Glutamatergic neuron (in vitro differentiated cells): ENCODE data around the gene TBC1D10B. TPM values are rescaled to one million over a fixed set of nuclear protein-coding genes. Genes with fewer than 3 reads are reported as not detected.

Experiments used
- DNase-seq: peaks from one replicate; pipeline ENCODE4 v3.0.0; 2022
- H3K27ac Mint-ChIP-seq: one replicate; pipeline ENCODE4 v1.8.0; 2020; ENCODE audit warnings: mild to moderate bottlenecking, mixed read lengths, inconsistent platforms; ENCODE audit not compliant: unreplicated experiment
- H3K27me3 Mint-ChIP-seq: one replicate; pipeline ENCODE4 v1.8.0; 2020; ENCODE audit warnings: mild to moderate bottlenecking, moderate library complexity, mixed read lengths, inconsistent platforms; ENCODE audit not compliant: unreplicated experiment
- H3K36me3 Mint-ChIP-seq: one replicate; pipeline ENCODE4 v1.8.0; 2020; ENCODE audit warnings: mild to moderate bottlenecking, mixed read lengths, inconsistent platforms; ENCODE audit not compliant: unreplicated experiment
- H3K4me1 Mint-ChIP-seq: one replicate; pipeline ENCODE4 v1.8.0; 2020; ENCODE audit warnings: mild to moderate bottlenecking, low read depth, mixed read lengths, inconsistent platforms; ENCODE audit not compliant: unreplicated experiment
- H3K4me3 Mint-ChIP-seq: one replicate; pipeline ENCODE4 v1.8.0; 2020; ENCODE audit warnings: mild to moderate bottlenecking, mixed read lengths, inconsistent platforms; ENCODE audit not compliant: unreplicated experiment
- H3K9me3 Mint-ChIP-seq: one replicate; pipeline ENCODE4 v1.8.0; 2020; ENCODE audit warnings: mild to moderate bottlenecking, moderate library complexity, mixed read lengths, inconsistent platforms; ENCODE audit not compliant: unreplicated experiment
- CTCF ChIP-seq: fragments of 200-600 bp; sonication (generic); IDR thresholded peaks from one replicate; pipeline ENCODE4 v1.5.0; 2021; ENCODE audit not compliant: partially characterized antibody, unreplicated experiment
- total RNA-seq: library from RNA; stranded (reverse); fragmentation: NEBNext Ultra II Directional; extraction: Animal tissue kit (Norgen Biotek cat#: 25700); gene quantifications from one replicate; pipeline ENCODE4 v1.2.1, GENCODE V29; 2021; ENCODE audit not compliant: unreplicated experiment

TBC1D10B gene
- total RNA-seq, 1 donor from 2014 or later = 85.2 TPM

GRCh38 chr16:30357715-30358576 is 12.3 kb downstream of the TBC1D10B start:
- H3K4me3 Mint-ChIP-seq = peak overlapping the region; percentile 48
- H3K27ac Mint-ChIP-seq = peak overlapping the region; percentile 18
- peaks cover 11% of the 10 kb centered on the region for H3K27me3 Mint-ChIP-seq
- no peak for DNase-seq
- H3K4me1 Mint-ChIP-seq = peaks cover 15% of the 10 kb centered on the region
- no peaks in the 10 kb centered on the region for H3K36me3 Mint-ChIP-seq
- H3K9me3 Mint-ChIP-seq = peaks cover 15% of the 10 kb centered on the region
- no peak for TF ChIP-seq CTCF

GRCh38 chr16:30357085-30357714 is 13.1 kb downstream of the TBC1D10B start:
- H3K4me1 Mint-ChIP-seq = peaks cover 15% of the 10 kb centered on the region
- H3K36me3 Mint-ChIP-seq = no peaks in the 10 kb centered on the region
- H3K9me3 Mint-ChIP-seq = peaks cover 15% of the 10 kb centered on the region
- H3K27ac Mint-ChIP-seq = peak overlapping the region; percentile 15
- no peak for TF ChIP-seq CTCF
- no peak for DNase-seq
- H3K4me3 Mint-ChIP-seq = peak overlapping the region; percentile 31
- H3K27me3 Mint-ChIP-seq = peaks cover 11% of the 10 kb centered on the region

- Mint-ChIP-seq H3K4me3 (peak overlapping the region; percentile 97), H3K36me3 (no peaks in the 10 kb centered on the region), H3K4me1 (peaks cover 15% of the 10 kb centered on the region), H3K27me3 (peaks cover 12% of the 10 kb centered on the region), H3K27ac (no peak overlapping the region), H3K9me3 (peaks cover 17% of the 10 kb centered on the region)
- no peak for DNase-seq
- TF ChIP-seq CTCF = no peak
Observed at GRCh38 chr16:30356401-30357084, 13.8 kb downstream of the TBC1D10B start.

- H3K4me1 Mint-ChIP-seq = peaks cover 15% of the 10 kb centered on the region
- H3K4me3 Mint-ChIP-seq = peak overlapping the region; percentile 97
- no peaks in the 10 kb centered on the region for H3K36me3 Mint-ChIP-seq
- H3K27me3 Mint-ChIP-seq = peaks cover 15% of the 10 kb centered on the region
- no peak for TF ChIP-seq CTCF
- no peak for DNase-seq
- peaks cover 17% of the 10 kb centered on the region for H3K9me3 Mint-ChIP-seq
- H3K27ac Mint-ChIP-seq = peak overlapping the region; percentile 94
Observed at GRCh38 chr16:30355954-30356308, 14.4 kb downstream of the TBC1D10B start.
